HEK293 (cell line): ENCODE measurements around the gene OGFOD1.

ENCODE experiments used
- CTCF ChIA-PET: fragments of 350-600 bp; formaldehyde crosslinking; extraction: SDS; loops from one replicate; lab custom pipeline; 2021; ENCODE audit warnings: antibody characterized with exemption; lab: Yijun Ruan, JAX
- POLR2A ChIA-PET: fragments of 300-600 bp; formaldehyde crosslinking; extraction: SDS; loops from one replicate; lab custom pipeline; 2020; ENCODE audit warnings: antibody characterized with exemption, inconsistent platforms; lab: Yijun Ruan, JAX
- H3K27ac ChIP-seq: fragments of 200-500 bp; sonication (Bioruptor generic); 2 replicates; pipeline ENCODE4 v1.5.1; 2014; ENCODE audit warnings: low read depth, low read length, control low read depth, inconsistent platforms; ENCODE audit errors: extremely low read depth
- H3K36me3 ChIP-seq, 2 experiments: fragments of 200-500 bp in 1 of 2; sonication (Bioruptor generic) in 1 of 2; 1 replicate in 1 of 2; 2 replicates in 1 of 2; pipeline ENCODE4 v1.5.1; 2014 to 2017; ENCODE audit warnings: inconsistent platforms in 2 of 2, low read length in 2 of 2; ENCODE audit not compliant: control insufficient read depth in 2 of 2, insufficient read depth in 1 of 2
- H3K4me1 ChIP-seq: fragments of 200-500 bp; sonication (Bioruptor generic); 2 replicates; pipeline ENCODE4 v1.5.1; 2014; ENCODE audit warnings: mild to moderate bottlenecking, low read length, inconsistent platforms; ENCODE audit not compliant: control insufficient read depth, insufficient read depth
- H3K4me3 ChIP-seq: 2 replicates; pipeline ENCODE4 v1.5.1; 2011; ENCODE audit warnings: low read depth, mild to moderate bottlenecking, control low read depth, low read length, moderate library complexity
- H3K9me3 ChIP-seq: fragments of 200-500 bp; sonication (Bioruptor generic); 2 replicates; pipeline ENCODE4 v1.5.1; 2014; ENCODE audit warnings: low read depth, low read length, inconsistent platforms; ENCODE audit not compliant: control insufficient read depth, insufficient read depth
- BCL11B ChIP-seq: fragments of 450-650 bp; formaldehyde crosslinking; IDR thresholded peaks from 2 replicates; pipeline ENCODE4 v1.5.1; 2016; ENCODE audit warnings: low read depth, missing biosample characterization, missing genetic modification characterization
- FEZF1 ChIP-seq: fragments of 450-650 bp; formaldehyde crosslinking; IDR thresholded peaks from 2 replicates; pipeline ENCODE4 v1.5.1; 2016; ENCODE audit warnings: missing biosample characterization, missing genetic modification characterization
- GFI1B ChIP-seq: fragments of 450-650 bp; formaldehyde crosslinking; IDR thresholded peaks from 2 replicates; pipeline ENCODE4 v1.5.1; 2016; ENCODE audit warnings: missing biosample characterization, missing genetic modification characterization
- GLI2 ChIP-seq: fragments of 450-650 bp; formaldehyde crosslinking; IDR thresholded peaks from 2 replicates; pipeline ENCODE4; 2017; ENCODE audit warnings: missing biosample characterization, missing genetic modification characterization, low read depth, borderline replicate concordance
- IKZF3 ChIP-seq: fragments of 450-650 bp; IDR thresholded peaks from 2 replicates; pipeline ENCODE4 v1.5.0; 2018; ENCODE audit warnings: missing biosample characterization, mild to moderate bottlenecking, missing genetic modification characterization, moderate library complexity
- PRDM4 ChIP-seq: fragments of 450-650 bp; formaldehyde crosslinking; IDR thresholded peaks from 2 replicates; pipeline ENCODE4 v1.5.1; 2017; ENCODE audit warnings: missing biosample characterization, missing genetic modification characterization
- ZFHX2 ChIP-seq: fragments of 450-650 bp; formaldehyde crosslinking; conservative IDR thresholded peaks from 2 replicates; pipeline ENCODE4 v1.5.1; 2016; ENCODE audit warnings: missing biosample characterization, missing genetic modification characterization
- ZNF148 ChIP-seq: fragments of 450-650 bp; formaldehyde crosslinking; IDR thresholded peaks from 2 replicates; pipeline ENCODE4 v1.5.0; 2017; ENCODE audit warnings: missing biosample characterization, missing genetic modification characterization, borderline replicate concordance
- ZNF155 ChIP-seq: fragments of 450-650 bp; formaldehyde crosslinking; IDR thresholded peaks from 2 replicates; pipeline ENCODE4 v1.5.1; 2016; ENCODE audit warnings: missing biosample characterization, missing genetic modification characterization
- ZNF174 ChIP-seq: fragments of 450-650 bp; formaldehyde crosslinking; IDR thresholded peaks from 2 replicates; pipeline ENCODE4 v1.5.0; 2017; ENCODE audit warnings: missing biosample characterization, mild to moderate bottlenecking, missing genetic modification characterization
- ZNF280C ChIP-seq: fragments of 450-650 bp; formaldehyde crosslinking; IDR thresholded peaks from 2 replicates; pipeline ENCODE4 v1.5.1; 2016; ENCODE audit warnings: missing biosample characterization, missing genetic modification characterization
- ZNF350 ChIP-seq: fragments of 450-650 bp; formaldehyde crosslinking; IDR thresholded peaks from 2 replicates; pipeline ENCODE4 v1.5.0; 2017; ENCODE audit warnings: missing biosample characterization, mild to moderate bottlenecking, missing genetic modification characterization
- ZNF394 ChIP-seq: fragments of 450-650 bp; formaldehyde crosslinking; IDR thresholded peaks from 2 replicates; pipeline ENCODE4 v1.5.1; 2016; ENCODE audit warnings: missing biosample characterization, missing genetic modification characterization, mild to moderate bottlenecking, moderate library complexity, borderline replicate concordance
- ZNF398 ChIP-seq: fragments of 450-650 bp; formaldehyde crosslinking; IDR thresholded peaks from 2 replicates; pipeline ENCODE4 v1.5.1; 2017; ENCODE audit warnings: missing biosample characterization, missing genetic modification characterization
- ZNF449 ChIP-seq: fragments of 450-650 bp; formaldehyde crosslinking; IDR thresholded peaks from 2 replicates; pipeline ENCODE4 v1.5.1; 2017; ENCODE audit warnings: missing biosample characterization, mild to moderate bottlenecking, missing genetic modification characterization, moderate library complexity
- ZNF555 ChIP-seq: fragments of 450-650 bp; formaldehyde crosslinking; conservative IDR thresholded peaks from 2 replicates; pipeline ENCODE4 v1.5.1; 2017; ENCODE audit warnings: missing biosample characterization, mild to moderate bottlenecking, missing genetic modification characterization, inconsistent platforms
- ZNF664 ChIP-seq: fragments of 450-650 bp; formaldehyde crosslinking; IDR thresholded peaks from 2 replicates; pipeline ENCODE4 v1.5.1; 2016; ENCODE audit warnings: missing biosample characterization, missing genetic modification characterization
- ZNF785 ChIP-seq: fragments of 450-650 bp; formaldehyde crosslinking; IDR thresholded peaks from 2 replicates; pipeline ENCODE4 v1.5.1; 2016; ENCODE audit warnings: missing biosample characterization, missing genetic modification characterization
- TF ChIP-seq, protein P1 (sequence below): fragments of 450-650 bp; formaldehyde crosslinking; IDR thresholded peaks from 2 replicates; pipeline ENCODE4 v1.5.1; 2017; ENCODE audit warnings: missing biosample characterization, missing genetic modification characterization

The OGFOD1 gene

GRCh38 chr16:56414366-56414765, 37.0 kb upstream of the OGFOD1 start:
- H3K4me1 ChIP-seq = peaks cover 5% of the 10 kb centered on the region; the same call in 1 of the 2 replicates
- TF ChIP-seq, protein P1, sequence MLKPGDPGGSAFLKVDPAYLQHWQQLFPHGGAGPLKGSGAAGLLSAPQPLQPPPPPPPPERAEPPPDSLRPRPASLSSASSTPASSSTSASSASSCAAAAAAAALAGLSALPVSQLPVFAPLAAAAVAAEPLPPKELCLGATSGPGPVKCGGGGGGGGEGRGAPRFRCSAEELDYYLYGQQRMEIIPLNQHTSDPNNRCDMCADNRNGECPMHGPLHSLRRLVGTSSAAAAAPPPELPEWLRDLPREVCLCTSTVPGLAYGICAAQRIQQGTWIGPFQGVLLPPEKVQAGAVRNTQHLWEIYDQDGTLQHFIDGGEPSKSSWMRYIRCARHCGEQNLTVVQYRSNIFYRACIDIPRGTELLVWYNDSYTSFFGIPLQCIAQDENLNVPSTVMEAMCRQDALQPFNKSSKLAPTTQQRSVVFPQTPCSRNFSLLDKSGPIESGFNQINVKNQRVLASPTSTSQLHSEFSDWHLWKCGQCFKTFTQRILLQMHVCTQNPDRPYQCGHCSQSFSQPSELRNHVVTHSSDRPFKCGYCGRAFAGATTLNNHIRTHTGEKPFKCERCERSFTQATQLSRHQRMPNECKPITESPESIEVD (tag by site-specific recombination) = peak; percentile 42
- no peak for TF ChIP-seq ZNF664
- no peaks in the 10 kb centered on the region for H3K9me3 ChIP-seq
- ChIA-PET CTCF (interaction anchor here (0.6 to 0.7 kb wide), 2 partner anchors 32 to 325 kb away, joined by 3 read pairs; no protein-coding TSS in a partner anchor), POLR2A (no interaction called here)
- H3K27ac ChIP-seq = no peak overlapping the region
- H3K36me3 ChIP-seq = peaks cover 12 to 42% of the 10 kb centered on the region in 2 experiments; a peak in 2 of 3 replicates
- no peak overlapping the region for H3K4me3 ChIP-seq

GRCh38 chr16:56415875-56416274, 35.5 kb upstream of the OGFOD1 start:
- Histone ChIP-seq H3K36me3 (peaks cover 8 to 29% of the 10 kb centered on the region in 2 experiments; a peak in 2 of 3 replicates), H3K4me3 (no peak overlapping the region), H3K9me3 (no peaks in the 10 kb centered on the region), H3K4me1 (peaks cover 11% of the 10 kb centered on the region), H3K27ac (no peak overlapping the region)
- ChIA-PET POLR2A (no interaction called here), CTCF (interaction anchor here (0.6 to 1.5 kb wide), 3 partner anchors 14 to 678 kb away, joined by 4 to 7 read pairs (median 5); no protein-coding TSS in a partner anchor)
- TF ChIP-seq ZNF280C = no peak
- TF ChIP-seq ZNF785 (tag by site-specific recombination) = no peak
- TF ChIP-seq ZNF394 (tag by site-specific recombination) = no peak
- TF ChIP-seq ZNF155 (tag by site-specific recombination) = no peak
- no peak for TF ChIP-seq FEZF1
- TF ChIP-seq ZNF148 (tag by site-specific recombination) = no peak
- TF ChIP-seq ZNF555 = no peak
- TF ChIP-seq GLI2 (tag by site-specific recombination) = no peak
- TF ChIP-seq ZNF350 (tag by site-specific recombination) = no peak
- TF ChIP-seq GFI1B (tag by site-specific recombination) = no peak
- no peak for TF ChIP-seq ZNF174
- TF ChIP-seq, protein P1 (tag by site-specific recombination) = no peak
- TF ChIP-seq BCL11B = no peak
- TF ChIP-seq PRDM4 (tag by site-specific recombination) = no peak
- TF ChIP-seq IKZF3 (tag by site-specific recombination) = no peak
- no peak for TF ChIP-seq ZNF449 (tag by site-specific recombination)
- no peak for TF ChIP-seq ZFHX2 (tag by site-specific recombination)
- no peak for TF ChIP-seq ZNF398 (tag by site-specific recombination)
